ENCODE results near the gene ASMTL.

DNA sequence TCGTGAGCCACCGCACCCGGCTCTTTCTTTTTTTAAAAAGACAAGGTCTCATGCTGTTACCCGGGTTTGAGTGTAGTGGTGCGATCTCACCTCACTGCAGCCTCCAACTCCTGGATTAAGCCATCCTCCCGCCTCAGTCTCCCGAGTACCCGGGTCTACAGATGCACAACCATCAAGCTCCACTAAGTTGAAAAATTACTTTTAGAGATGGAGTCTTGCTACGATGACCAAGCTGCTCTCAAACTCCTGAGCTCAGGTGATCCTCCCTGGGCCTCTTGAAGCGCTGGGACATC lies 62.8 kb downstream of the ASMTL start:
- TF ChIP-seq, protein P1, sequence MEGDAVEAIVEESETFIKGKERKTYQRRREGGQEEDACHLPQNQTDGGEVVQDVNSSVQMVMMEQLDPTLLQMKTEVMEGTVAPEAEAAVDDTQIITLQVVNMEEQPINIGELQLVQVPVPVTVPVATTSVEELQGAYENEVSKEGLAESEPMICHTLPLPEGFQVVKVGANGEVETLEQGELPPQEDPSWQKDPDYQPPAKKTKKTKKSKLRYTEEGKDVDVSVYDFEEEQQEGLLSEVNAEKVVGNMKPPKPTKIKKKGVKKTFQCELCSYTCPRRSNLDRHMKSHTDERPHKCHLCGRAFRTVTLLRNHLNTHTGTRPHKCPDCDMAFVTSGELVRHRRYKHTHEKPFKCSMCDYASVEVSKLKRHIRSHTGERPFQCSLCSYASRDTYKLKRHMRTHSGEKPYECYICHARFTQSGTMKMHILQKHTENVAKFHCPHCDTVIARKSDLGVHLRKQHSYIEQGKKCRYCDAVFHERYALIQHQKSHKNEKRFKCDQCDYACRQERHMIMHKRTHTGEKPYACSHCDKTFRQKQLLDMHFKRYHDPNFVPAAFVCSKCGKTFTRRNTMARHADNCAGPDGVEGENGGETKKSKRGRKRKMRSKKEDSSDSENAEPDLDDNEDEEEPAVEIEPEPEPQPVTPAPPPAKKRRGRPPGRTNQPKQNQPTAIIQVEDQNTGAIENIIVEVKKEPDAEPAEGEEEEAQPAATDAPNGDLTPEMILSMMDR (conservative IDR thresholded peaks at IDR 0.05 in 1 of 2, IDR thresholded peaks at IDR 0.05 in 1 of 2; ENCODE audit: low read depth in 1 of 2, low read length in 2 of 2): no peak
- TF ChIP-seq EZH2 (IDR thresholded peaks at IDR 0.05; ENCODE audit: low read length, missing control alignments): no peak

Measured in fibroblast of lung (primary cell).